ENCODE data around the gene KRTAP12-1.

KRTAP12-1 gene

GRCh38 chr21:44637018-44637850 is 44.7 kb downstream of the KRTAP12-1 start, which contains the start of gene KRTAP10-10:
KRTAP10-10 (plus strand) TSS chr21:44637356; CDS start chr21:44637418, 62 bp downstream.
- TF ChIP-seq SIN3A (IDR thresholded peaks at IDR 0.05; ENCODE audit: borderline replicate concordance, insufficient read depth, low read length): no peak

GRCh38 chr21:44636209-44637017 is 45.5 kb downstream of the KRTAP12-1 start:
- TF ChIP-seq SIN3A (IDR thresholded peaks at IDR 0.05; ENCODE audit: borderline replicate concordance, insufficient read depth, low read length) (no peak), FOXP2 (optimal IDR thresholded peaks at IDR 0.05; ENCODE audit: borderline replicate concordance, extremely low read depth, extremely low read length, insufficient read depth) (no peak), TAF1 (IDR thresholded peaks at IDR 0.05; ENCODE audit: borderline replicate concordance, insufficient read depth, low read length) (no peak), POLR2AphosphoS5 (IDR thresholded peaks at IDR 0.05; ENCODE audit: low read depth, low read length) (no peak)
- TF ChIP-seq, protein P1, sequence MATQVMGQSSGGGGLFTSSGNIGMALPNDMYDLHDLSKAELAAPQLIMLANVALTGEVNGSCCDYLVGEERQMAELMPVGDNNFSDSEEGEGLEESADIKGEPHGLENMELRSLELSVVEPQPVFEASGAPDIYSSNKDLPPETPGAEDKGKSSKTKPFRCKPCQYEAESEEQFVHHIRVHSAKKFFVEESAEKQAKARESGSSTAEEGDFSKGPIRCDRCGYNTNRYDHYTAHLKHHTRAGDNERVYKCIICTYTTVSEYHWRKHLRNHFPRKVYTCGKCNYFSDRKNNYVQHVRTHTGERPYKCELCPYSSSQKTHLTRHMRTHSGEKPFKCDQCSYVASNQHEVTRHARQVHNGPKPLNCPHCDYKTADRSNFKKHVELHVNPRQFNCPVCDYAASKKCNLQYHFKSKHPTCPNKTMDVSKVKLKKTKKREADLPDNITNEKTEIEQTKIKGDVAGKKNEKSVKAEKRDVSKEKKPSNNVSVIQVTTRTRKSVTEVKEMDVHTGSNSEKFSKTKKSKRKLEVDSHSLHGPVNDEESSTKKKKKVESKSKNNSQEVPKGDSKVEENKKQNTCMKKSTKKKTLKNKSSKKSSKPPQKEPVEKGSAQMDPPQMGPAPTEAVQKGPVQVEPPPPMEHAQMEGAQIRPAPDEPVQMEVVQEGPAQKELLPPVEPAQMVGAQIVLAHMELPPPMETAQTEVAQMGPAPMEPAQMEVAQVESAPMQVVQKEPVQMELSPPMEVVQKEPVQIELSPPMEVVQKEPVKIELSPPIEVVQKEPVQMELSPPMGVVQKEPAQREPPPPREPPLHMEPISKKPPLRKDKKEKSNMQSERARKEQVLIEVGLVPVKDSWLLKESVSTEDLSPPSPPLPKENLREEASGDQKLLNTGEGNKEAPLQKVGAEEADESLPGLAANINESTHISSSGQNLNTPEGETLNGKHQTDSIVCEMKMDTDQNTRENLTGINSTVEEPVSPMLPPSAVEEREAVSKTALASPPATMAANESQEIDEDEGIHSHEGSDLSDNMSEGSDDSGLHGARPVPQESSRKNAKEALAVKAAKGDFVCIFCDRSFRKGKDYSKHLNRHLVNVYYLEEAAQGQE (IDR thresholded peaks at IDR 0.05; ENCODE audit: insufficient read depth in 1 of 2, low read depth in 2 of 2, low read length in 2 of 2): no peak

DNA sequence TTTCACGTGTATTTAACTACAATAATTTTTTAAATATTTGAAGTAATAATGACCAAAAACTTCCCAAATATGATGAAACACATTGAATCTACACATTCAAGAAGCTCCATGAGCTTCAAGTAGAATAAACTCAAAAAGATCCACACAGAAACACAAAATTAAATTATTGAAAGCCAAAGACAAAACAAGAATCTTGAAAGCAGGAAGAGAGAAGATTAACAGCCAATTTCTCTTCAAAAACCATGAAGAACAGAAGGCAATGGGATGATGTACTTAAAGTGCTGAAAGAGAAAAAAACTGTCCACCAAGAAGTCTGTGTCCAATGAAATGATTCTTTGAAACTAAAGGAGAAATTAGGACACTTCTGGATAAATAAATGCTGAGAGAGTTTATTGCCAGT is 49.9 kb downstream of the KRTAP12-1 start:
- TF ChIP-seq FOXP2 (optimal IDR thresholded peaks at IDR 0.05; ENCODE audit: borderline replicate concordance, extremely low read depth, extremely low read length, insufficient read depth) (no peak), TAF1 (IDR thresholded peaks at IDR 0.05; ENCODE audit: borderline replicate concordance, insufficient read depth, low read length) (no peak), POLR2AphosphoS5 (IDR thresholded peaks at IDR 0.05; ENCODE audit: low read depth, low read length) (no peak), SIN3A (IDR thresholded peaks at IDR 0.05; ENCODE audit: borderline replicate concordance, insufficient read depth, low read length) (no peak)
- TF ChIP-seq, protein P1 (IDR thresholded peaks at IDR 0.05; ENCODE audit: insufficient read depth in 1 of 2, low read depth in 2 of 2, low read length in 2 of 2): no peak

Data from PFSK-1 (cell line).